NCI-H1417 (cell line): ENCODE results near the gene RNF111.

Source experiments
- DNase-seq, 3 experiments: peaks; one replicate each; lab custom pipeline; 2025; lab: John Stamatoyannopoulos, UW

Gene RNF111

GRCh38 chr15:58987491-58988005, at the start of gene RNF111:
TSS of gene RNF111 (plus strand) at chr15:58987663. CDS start at chr15:59030823, 43,160 bp downstream.
- DNase-seq = peak; percentile 89 to 98 (median 96)

- DNase-seq = no peak
These were observed 40.3 kb upstream of the RNF111 start for GRCh38 chr15:58947179-58947578.

- peak in 2 of 3 experiments; percentile 76 to 90 for DNase-seq
These were observed 36.0 kb upstream of the RNF111 start for GRCh38 chr15:58951388-58952007.

GRCh38 chr15:58952751-58953150, 34.7 kb upstream of the RNF111 start:
- DNase-seq = peak in 2 of 3 experiments; percentile 4 to 21

- DNase-seq = peak; percentile 35 to 82 (median 57)
These were observed 30.1 kb upstream of the RNF111 start for GRCh38 chr15:58957101-58957973.

- no peak for DNase-seq
These were observed 28.7 kb upstream of the RNF111 start for GRCh38 chr15:58958811-58959210.

GRCh38 chr15:58962136-58962535, 25.3 kb upstream of the RNF111 start:
- no peak for DNase-seq

- DNase-seq = no peak
These were observed 24.5 kb upstream of the RNF111 start for GRCh38 chr15:58962662-58963565.

GRCh38 chr15:58966698-58967097, 20.8 kb upstream of the RNF111 start:
- no peak for DNase-seq

- DNase-seq = no peak
These were observed 20.0 kb upstream of the RNF111 start for GRCh38 chr15:58967479-58967878.

- no peak for DNase-seq
These were observed 9.6 kb upstream of the RNF111 start for GRCh38 chr15:58977887-58978286.

- peak in 2 of 3 experiments; percentile 16 to 63 for DNase-seq
These were observed 7.0 kb upstream of the RNF111 start for GRCh38 chr15:58980351-58980939.

GRCh38 chr15:58981808-58982475, 5.5 kb upstream of the RNF111 start:
- DNase-seq = no peak

GRCh38 chr15:58983261-58983660, 4.2 kb upstream of the RNF111 start:
- no peak for DNase-seq

- no peak for DNase-seq
These were observed 2.0 kb upstream of the RNF111 start for GRCh38 chr15:58985443-58985842.

- DNase-seq = no peak
These were observed 427 bp upstream of the RNF111 start for GRCh38 chr15:58987036-58987435.

- peak; percentile 11 to 94 (median 94) for DNase-seq
These were observed 733 bp downstream of the RNF111 start for GRCh38 chr15:58988006-58988785.

- DNase-seq = no peak
These were observed 4.7 kb downstream of the RNF111 start for GRCh38 chr15:58992181-58992580.

- no peak for DNase-seq
These were observed 7.5 kb downstream of the RNF111 start for GRCh38 chr15:58994906-58995453.

- DNase-seq = no peak
These were observed 12.2 kb downstream of the RNF111 start for GRCh38 chr15:58999694-59000093.
